ENCODE measurements around the gene DDX43. TPM values are rescaled to one million over a fixed set of nuclear protein-coding genes. Genes with fewer than 3 reads are reported as not detected.
"Not testable (repeated sequence)": the region's sequence is repeated elsewhere in the genome, so short reads cannot be mapped to it uniquely, and the experiment has no call there.

The DDX43 gene
- total RNA-seq, 2 donors from 2014 or later: 0.18 to 11.0 TPM

DNA sequence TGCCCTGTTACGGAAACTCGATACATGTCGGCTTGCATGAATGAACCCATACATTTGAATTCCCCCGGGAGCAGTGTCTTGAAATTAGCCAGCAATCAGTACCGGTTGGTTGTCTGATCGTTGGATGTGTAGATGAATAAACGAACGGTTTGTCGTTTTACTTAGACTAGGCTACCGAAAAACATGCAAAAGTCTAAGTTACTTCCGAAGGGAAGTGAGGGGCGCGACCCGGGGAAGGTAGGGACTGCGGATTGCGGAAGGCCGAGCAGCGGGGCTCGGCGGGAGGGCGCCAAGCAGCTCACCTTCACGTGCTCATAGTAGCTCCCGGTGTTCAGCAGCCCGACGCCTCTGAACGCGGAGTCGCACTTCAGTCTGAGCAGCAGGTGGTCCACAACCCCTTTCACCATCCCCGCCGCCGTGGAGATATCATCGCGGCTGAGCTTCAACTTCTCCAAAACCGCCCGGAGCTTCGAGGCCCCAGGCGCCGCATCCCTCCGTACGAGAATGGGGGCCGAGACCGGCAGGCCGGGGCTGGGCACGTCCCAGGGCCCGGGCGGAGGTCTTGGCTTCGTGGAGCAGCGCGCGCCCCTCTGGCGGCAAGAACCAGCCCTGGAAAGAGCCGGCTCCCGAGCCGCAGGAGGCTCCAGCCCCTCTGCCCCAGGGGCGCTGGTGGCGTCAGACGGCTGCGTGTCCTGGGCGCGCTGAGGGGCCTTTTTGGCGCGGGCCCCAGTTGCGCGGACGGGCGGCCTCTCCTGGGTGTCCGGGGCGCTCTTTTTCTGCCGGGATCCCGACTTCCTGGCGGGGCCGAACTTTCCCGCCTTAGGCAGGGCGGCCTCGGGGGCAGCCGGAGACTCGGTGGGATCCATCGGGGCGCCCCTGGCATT lies 56.8 kb downstream of the DDX43 start:
- 2% methylated on average over 75 of the region's 79 CpGs for WGBS

GRCh38 chr6:73452107-73452461 lies 57.5 kb downstream of the DDX43 start, which contains the start of gene CGAS:
CGAS (minus strand) TSS chr6:73452297; CDS start chr6:73452181, 116 bp downstream.
- Histone ChIP-seq H3K27ac (peak within 1 kb of the TSS; percentile 75 to 79), H3K4me3 (peak within 1 kb of the TSS; percentile 56 to 59), H3K9me3 (no peaks in the 10 kb centered on the region), H3K4me1 (replicated peaks) (no peaks in the 10 kb centered on the region), H3K36me3 (no peaks in the 10 kb centered on the region), H3K27me3 (replicated peaks; ENCODE audit: insufficient read depth) (no peaks in the 10 kb centered on the region)
- intact Hi-C loops (cut with DNase I): no loop called here
- DNase-seq (ENCODE audit: low spot score): peak; percentile 33
- peak; percentile 31 for TF ChIP-seq POLR2AphosphoS5 (IDR thresholded peaks at IDR 0.05)
- peak; percentile 59 for TF ChIP-seq POLR2A (IDR thresholded peaks at IDR 0.05)
- TF ChIP-seq, protein P1, sequence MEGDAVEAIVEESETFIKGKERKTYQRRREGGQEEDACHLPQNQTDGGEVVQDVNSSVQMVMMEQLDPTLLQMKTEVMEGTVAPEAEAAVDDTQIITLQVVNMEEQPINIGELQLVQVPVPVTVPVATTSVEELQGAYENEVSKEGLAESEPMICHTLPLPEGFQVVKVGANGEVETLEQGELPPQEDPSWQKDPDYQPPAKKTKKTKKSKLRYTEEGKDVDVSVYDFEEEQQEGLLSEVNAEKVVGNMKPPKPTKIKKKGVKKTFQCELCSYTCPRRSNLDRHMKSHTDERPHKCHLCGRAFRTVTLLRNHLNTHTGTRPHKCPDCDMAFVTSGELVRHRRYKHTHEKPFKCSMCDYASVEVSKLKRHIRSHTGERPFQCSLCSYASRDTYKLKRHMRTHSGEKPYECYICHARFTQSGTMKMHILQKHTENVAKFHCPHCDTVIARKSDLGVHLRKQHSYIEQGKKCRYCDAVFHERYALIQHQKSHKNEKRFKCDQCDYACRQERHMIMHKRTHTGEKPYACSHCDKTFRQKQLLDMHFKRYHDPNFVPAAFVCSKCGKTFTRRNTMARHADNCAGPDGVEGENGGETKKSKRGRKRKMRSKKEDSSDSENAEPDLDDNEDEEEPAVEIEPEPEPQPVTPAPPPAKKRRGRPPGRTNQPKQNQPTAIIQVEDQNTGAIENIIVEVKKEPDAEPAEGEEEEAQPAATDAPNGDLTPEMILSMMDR (IDR thresholded peaks at IDR 0.05): no peak
- WGBS: 10% methylated on average over 23 of the region's 23 CpGs

More for the DNA sequence above, 56.8 kb downstream of the DDX43 start:
- H3K27ac ChIP-seq: peak overlapping the region; percentile 75 to 79
- TF ChIP-seq, protein P1 (IDR thresholded peaks at IDR 0.05): no peak
- no peak for TF ChIP-seq POLR2A (IDR thresholded peaks at IDR 0.05)
- no peaks in the 10 kb centered on the region for H3K36me3 ChIP-seq
- no peaks in the 10 kb centered on the region for H3K4me1 ChIP-seq (replicated peaks)
- peak; percentile 6 for DNase-seq (ENCODE audit: low spot score)
- H3K4me3 ChIP-seq: peak overlapping the region; percentile 56 to 59
- no peaks in the 10 kb centered on the region for H3K27me3 ChIP-seq (replicated peaks; ENCODE audit: insufficient read depth)
- no peaks in the 10 kb centered on the region for H3K9me3 ChIP-seq
- intact Hi-C loops (cut with DNase I): no loop called here

GRCh38 chr6:73455865-73456629 lies 61.4 kb downstream of the DDX43 start:
- DNase-seq (ENCODE audit: low spot score): no peak
- Histone ChIP-seq H3K4me3 (no peak overlapping the region), H3K4me1 (replicated peaks) (no peaks in the 10 kb centered on the region), H3K27me3 (replicated peaks; ENCODE audit: insufficient read depth) (no peaks in the 10 kb centered on the region), H3K27ac (no peak overlapping the region), H3K9me3 (no peaks in the 10 kb centered on the region), H3K36me3 (no peaks in the 10 kb centered on the region)
- TF ChIP-seq POLR2A (IDR thresholded peaks at IDR 0.05): no peak
- 42% methylated on average over 3 of the region's 3 CpGs for WGBS
- intact Hi-C loops (cut with DNase I): no loop called here

DNA sequence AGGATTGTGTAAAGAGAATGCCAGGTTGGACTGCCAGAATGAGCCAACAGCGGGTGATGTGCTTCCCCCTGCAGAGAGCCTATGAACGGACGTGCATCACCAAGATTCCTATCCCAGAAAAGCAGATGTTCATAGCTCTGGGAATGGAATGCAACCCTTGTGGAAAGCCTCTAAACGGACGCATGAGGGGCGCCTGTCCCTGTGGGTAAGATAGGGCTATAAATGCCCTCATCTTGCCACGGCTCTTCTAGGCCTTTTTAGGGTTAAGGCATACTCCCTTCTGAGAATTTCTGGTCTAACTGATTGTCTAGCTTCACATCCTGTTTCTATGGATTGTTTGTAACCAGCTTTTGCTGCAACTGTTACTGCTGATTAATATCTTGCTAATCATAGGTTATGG lies 64.8 kb downstream of the DDX43 start:
- H3K4me1 ChIP-seq (replicated peaks); H3K27ac ChIP-seq; DNase-seq (ENCODE audit: low spot score); H3K27me3 ChIP-seq (replicated peaks; ENCODE audit: insufficient read depth); H3K9me3 ChIP-seq; H3K36me3 ChIP-seq; intact Hi-C loops (cut with DNase I); H3K4me3 ChIP-seq: not testable (repeated sequence)
- 83% methylated on average over 7 of the region's 7 CpGs for WGBS

DNA sequence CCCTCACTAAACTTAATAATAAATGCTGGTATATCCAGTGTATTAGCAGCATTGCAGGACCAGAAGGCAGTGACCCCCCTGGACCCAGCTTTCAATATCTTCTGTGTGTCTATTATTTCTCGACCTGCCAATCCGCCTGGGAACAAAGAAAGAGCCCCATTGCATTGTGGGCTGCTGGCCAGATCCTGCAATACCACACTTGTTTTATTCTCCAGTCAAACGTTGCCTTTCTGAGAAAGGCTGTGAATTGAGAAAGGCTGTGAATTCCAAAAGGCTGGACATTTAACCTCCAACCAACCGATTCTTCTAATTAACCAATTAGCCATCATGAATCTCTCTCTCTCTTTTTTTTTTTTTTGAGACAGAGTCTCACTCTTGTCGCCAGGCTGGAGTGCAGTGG lies 65.4 kb downstream of the DDX43 start:
- intact Hi-C loops (cut with DNase I): no loop called here
- 63% methylated on average over 5 of the region's 5 CpGs for WGBS
- no peak overlapping the region for H3K27ac ChIP-seq
- H3K4me1 ChIP-seq (replicated peaks): no peaks in the 10 kb centered on the region
- no peak overlapping the region for H3K4me3 ChIP-seq
- DNase-seq (ENCODE audit: low spot score): no peak
- no peaks in the 10 kb centered on the region for H3K9me3 ChIP-seq
- H3K36me3 ChIP-seq: no peaks in the 10 kb centered on the region
- TF ChIP-seq POLR2A (IDR thresholded peaks at IDR 0.05): no peak
- TF ChIP-seq, protein P1 (IDR thresholded peaks at IDR 0.05): no peak
- no peak for TF ChIP-seq POLR2AphosphoS5 (IDR thresholded peaks at IDR 0.05)
- H3K27me3 ChIP-seq (replicated peaks; ENCODE audit: insufficient read depth): no peaks in the 10 kb centered on the region
